Endothelial cell of coronary artery (primary cell): ENCODE data around the gene ZSCAN29. TPM values are rescaled to one million over a fixed set of nuclear protein-coding genes. Genes with fewer than 3 reads are reported as not detected.

Source experiments
- total RNA-seq: library from RNA; depleted of rRNA; stranded (reverse); fragments of >200 nt; gene quantifications from 2 replicates; pipeline ENCODE4 v1.2.3, GENCODE V29; 2014

Gene ZSCAN29
- total RNA-seq: 14.8 and 15.8 TPM in 2 replicates

DNA sequence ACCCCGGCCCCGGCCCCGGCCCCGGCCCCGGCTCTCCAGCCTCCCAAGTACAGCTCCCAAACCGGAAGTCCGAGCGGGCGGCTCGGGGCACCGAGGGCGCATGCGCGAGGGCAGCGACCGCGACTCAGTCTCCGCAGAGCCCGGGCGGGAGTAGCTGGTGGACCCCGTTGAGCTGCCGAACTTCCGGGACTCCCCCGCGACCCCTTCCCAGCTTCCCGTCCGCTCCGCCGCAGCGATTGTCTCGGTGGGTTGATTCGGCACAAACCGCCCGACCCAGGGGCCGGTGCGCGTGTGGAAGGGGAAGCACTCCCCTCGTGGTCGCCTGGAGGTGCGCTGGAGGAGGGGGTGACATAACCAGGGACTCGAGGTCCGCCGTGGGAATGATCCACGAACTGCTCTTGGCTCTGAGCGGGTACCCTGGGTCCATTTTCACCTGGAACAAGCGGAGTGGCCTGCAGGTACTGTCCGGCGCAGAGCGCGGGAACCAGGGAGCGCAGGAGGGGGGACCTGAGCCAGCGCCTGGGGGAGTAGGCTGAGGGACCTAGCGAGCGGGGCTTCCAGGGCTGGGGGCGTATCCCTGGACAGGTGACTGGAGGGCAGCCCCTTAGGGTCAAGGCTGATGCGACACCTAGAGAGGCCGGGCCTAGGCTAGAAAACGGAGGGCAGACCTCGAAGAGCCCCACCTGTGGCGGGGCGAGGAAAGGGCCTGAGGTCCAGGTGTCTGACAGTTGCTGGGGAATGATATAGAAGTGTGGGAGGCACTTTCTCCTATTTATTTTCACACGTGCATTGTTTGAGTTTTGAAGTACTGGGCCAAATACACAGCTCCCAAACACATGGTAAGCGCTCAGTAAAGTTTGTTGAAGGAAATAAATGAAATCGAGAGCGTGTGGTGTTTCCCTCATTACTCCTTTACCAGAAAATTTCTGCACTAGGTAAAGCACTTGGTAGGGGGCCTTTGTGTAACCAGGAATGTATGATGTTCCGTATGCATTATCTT is at the start of gene ZSCAN29, which contains the start of gene TUBGCP4:
ZSCAN29 (minus strand) TSS at position 69 of the 1,000 bp plus-strand sequence. CDS start 1,130 bp downstream, outside the sequence.
TUBGCP4 (plus strand) TSS at position 127 of the 1,000 bp plus-strand sequence; CDS start at position 381, 254 bp downstream.

DNA sequence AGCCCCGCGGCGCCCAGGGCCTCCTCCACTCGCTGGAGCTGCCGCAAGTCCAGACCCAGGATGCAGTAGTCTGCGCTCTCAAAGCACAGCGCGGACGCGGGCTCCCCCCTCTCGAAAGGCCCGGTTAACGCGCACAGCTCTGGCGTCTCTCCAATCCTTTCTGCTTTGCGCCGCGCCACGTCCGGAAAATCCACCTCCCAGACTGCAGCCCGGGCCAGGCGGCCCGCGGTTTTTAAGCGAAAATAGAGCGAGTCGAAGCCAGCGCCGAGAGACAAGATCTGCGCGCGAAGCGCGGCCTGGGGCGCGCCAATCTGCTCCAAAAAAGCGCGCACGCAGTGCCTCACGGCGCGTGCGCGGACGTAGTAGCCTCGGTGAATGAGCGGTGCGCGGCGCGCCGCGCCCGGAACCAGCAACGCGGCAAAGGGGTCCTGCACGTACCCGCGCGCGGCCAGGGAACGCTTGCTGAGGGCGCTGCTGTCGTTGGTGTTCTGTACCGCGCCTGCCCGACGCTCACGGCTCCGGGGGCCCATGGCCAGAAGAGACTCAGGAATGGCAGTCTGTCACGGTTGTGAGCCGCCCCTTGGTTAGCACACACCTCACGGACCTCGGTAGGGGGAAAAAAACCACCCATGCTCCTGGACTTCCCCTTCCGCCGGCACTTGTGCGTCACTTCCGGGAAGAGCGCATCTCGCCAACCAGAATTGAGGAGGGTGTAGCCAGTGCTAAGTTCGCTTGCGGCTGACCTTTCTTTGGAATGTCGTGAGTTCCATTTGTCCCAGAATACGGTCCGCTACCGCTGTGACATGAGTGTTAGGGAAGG is 40.7 kb downstream of the ZSCAN29 start, which contains the start of gene LCMT2:
LCMT2 (minus strand) TSS at position 614 of the 820 bp plus-strand sequence; CDS start at position 530, 84 bp downstream.

Other genes with a start within 250 kb of the ZSCAN29 start
- 10.9 and 12.0 TPM in 2 replicates for gene TMEM62, start 237.5 kb downstream of the ZSCAN29 start, total RNA-seq
- 42.0 and 53.8 TPM in 2 replicates for gene CCNDBP1, start 185.6 kb downstream of the ZSCAN29 start, total RNA-seq
- not detected in 2 replicates for gene EPB42, start 150.0 kb downstream of the ZSCAN29 start, total RNA-seq
- not detected in 2 replicates for gene TGM5, start 104.1 kb downstream of the ZSCAN29 start, total RNA-seq
- not detected in 2 replicates for gene TGM7, start 68.8 kb downstream of the ZSCAN29 start, total RNA-seq
- gene LCMT2, start 40.5 kb downstream of the ZSCAN29 start, total RNA-seq: 4.2 and 6.8 TPM in 2 replicates
- 9.8 and 12.1 TPM in 2 replicates for gene TUBGCP4, start 58 bp upstream of the ZSCAN29 start, total RNA-seq
- gene TP53BP1, start 122.1 kb upstream of the ZSCAN29 start, total RNA-seq: 56.0 and 66.3 TPM in 2 replicates
- gene MAP1A, start 146.6 kb upstream of the ZSCAN29 start, total RNA-seq: 0.63 and 0.94 TPM in 2 replicates
- gene PPIP5K1, start 219.2 kb upstream of the ZSCAN29 start, total RNA-seq: 16.5 and 18.4 TPM in 2 replicates
- gene CKMT1B, start 223.0 kb upstream of the ZSCAN29 start, total RNA-seq: not detected in 2 replicates
- not detected in 2 replicates for gene STRC, start 247.8 kb upstream of the ZSCAN29 start, total RNA-seq